Measurements from ENCODE around the gene ETFA. TPM values are rescaled to one million over a fixed set of nuclear protein-coding genes. Genes with fewer than 3 reads are reported as not detected.

Gene ETFA
- total RNA-seq, 1 experiment from 2014 or later = 164 TPM

- ChIA-PET POLR2A (no interaction called here), CTCF (interaction anchor here (0.6 kb wide), 2 partner anchors 176 to 906 kb away, joined by 3 to 4 read pairs; no protein-coding TSS in a partner anchor)
- intact Hi-C loops (cut with micrococcal nuclease) = no loop called here
- no TSS peak for BruUV-seq (replicated peaks)
- no peaks in the 10 kb centered on the region for H3K27me3 Mint-ChIP-seq (ENCODE audit: insufficient read depth, unreplicated experiment)
- DNase-seq (ENCODE audit: unreplicated experiment) = no peak
- H3K4me1 Mint-ChIP-seq (ENCODE audit: insufficient read depth, unreplicated experiment) = no peaks in the 10 kb centered on the region
- H3K27ac Mint-ChIP-seq (ENCODE audit: low read depth, unreplicated experiment) = no peak overlapping the region
- no peak overlapping the region for H3K4me3 Mint-ChIP-seq (ENCODE audit: unreplicated experiment)
- H3K36me3 Mint-ChIP-seq (ENCODE audit: insufficient read depth, unreplicated experiment) = peaks cover 80% of the 10 kb centered on the region
- H3K9me3 Mint-ChIP-seq (ENCODE audit: unreplicated experiment) = no peaks in the 10 kb centered on the region
- TF ChIP-seq CTCF (IDR thresholded peaks at IDR 0.05; ENCODE audit: unreplicated experiment) = no peak
Measured at GRCh38 chr15:76282465-76282864, 28.8 kb downstream of the ETFA start.

GRCh38 chr15:76278651-76279050, 32.6 kb downstream of the ETFA start:
- Mint-ChIP-seq H3K4me3 (ENCODE audit: unreplicated experiment) (no peak overlapping the region), H3K36me3 (ENCODE audit: insufficient read depth, unreplicated experiment) (peaks cover 64% of the 10 kb centered on the region), H3K27me3 (ENCODE audit: insufficient read depth, unreplicated experiment) (no peaks in the 10 kb centered on the region), H3K4me1 (ENCODE audit: insufficient read depth, unreplicated experiment) (no peaks in the 10 kb centered on the region), H3K27ac (ENCODE audit: low read depth, unreplicated experiment) (no peak overlapping the region), H3K9me3 (ENCODE audit: unreplicated experiment) (no peaks in the 10 kb centered on the region)
- CTCF ChIA-PET = interaction anchor here (1.4 to 1.9 kb wide), 2 partner anchors 9 to 88 kb away, joined by 6 to 9 read pairs; no protein-coding TSS in a partner anchor
- TF ChIP-seq CTCF (IDR thresholded peaks at IDR 0.05; ENCODE audit: unreplicated experiment) = no peak
- BruUV-seq (replicated peaks) = no TSS peak
- intact Hi-C loops (cut with micrococcal nuclease) = no loop called here
- DNase-seq (ENCODE audit: unreplicated experiment) = no peak
- POLR2A ChIA-PET = no interaction called here

GRCh38 chr15:76274821-76275220, 36.4 kb downstream of the ETFA start:
- no TSS peak for BruUV-seq (replicated peaks)
- Mint-ChIP-seq H3K36me3 (ENCODE audit: insufficient read depth, unreplicated experiment) (peaks cover 51% of the 10 kb centered on the region), H3K4me3 (ENCODE audit: unreplicated experiment) (no peak overlapping the region), H3K9me3 (ENCODE audit: unreplicated experiment) (no peaks in the 10 kb centered on the region), H3K27me3 (ENCODE audit: insufficient read depth, unreplicated experiment) (no peaks in the 10 kb centered on the region), H3K27ac (ENCODE audit: low read depth, unreplicated experiment) (no peak overlapping the region), H3K4me1 (ENCODE audit: insufficient read depth, unreplicated experiment) (no peaks in the 10 kb centered on the region)
- ChIA-PET CTCF (interaction anchor here (0.6 to 0.7 kb wide), 2 partner anchors 40 to 516 kb away, joined by 3 read pairs; no protein-coding TSS in a partner anchor), POLR2A (interaction anchor here (1.1 kb wide), 1 partner anchor 81 kb away, joined by 5 read pairs; no protein-coding TSS in a partner anchor)
- intact Hi-C loops (cut with micrococcal nuclease) = no loop called here
- no peak for DNase-seq (ENCODE audit: unreplicated experiment)
- no peak for TF ChIP-seq CTCF (IDR thresholded peaks at IDR 0.05; ENCODE audit: unreplicated experiment)

GRCh38 chr15:76274226-76274625, 37.0 kb downstream of the ETFA start:
- no peaks in the 10 kb centered on the region for H3K9me3 Mint-ChIP-seq (ENCODE audit: unreplicated experiment)
- POLR2A ChIA-PET = interaction anchor here (1.1 kb wide), 1 partner anchor 80 kb away, joined by 5 read pairs; no protein-coding TSS in a partner anchor
- H3K27ac Mint-ChIP-seq (ENCODE audit: low read depth, unreplicated experiment) = no peak overlapping the region
- H3K36me3 Mint-ChIP-seq (ENCODE audit: insufficient read depth, unreplicated experiment) = peaks cover 52% of the 10 kb centered on the region
- H3K27me3 Mint-ChIP-seq (ENCODE audit: insufficient read depth, unreplicated experiment) = no peaks in the 10 kb centered on the region
- no TSS peak for BruUV-seq (replicated peaks)
- CTCF ChIA-PET = interaction anchor here (0.7 kb wide), 1 partner anchor 41 kb away, joined by 3 read pairs; no protein-coding TSS in a partner anchor
- no peak overlapping the region for H3K4me3 Mint-ChIP-seq (ENCODE audit: unreplicated experiment)
- intact Hi-C loops (cut with micrococcal nuclease) = no loop called here
- TF ChIP-seq CTCF (IDR thresholded peaks at IDR 0.05; ENCODE audit: unreplicated experiment) = no peak
- no peaks in the 10 kb centered on the region for H3K4me1 Mint-ChIP-seq (ENCODE audit: insufficient read depth, unreplicated experiment)
- DNase-seq (ENCODE audit: unreplicated experiment) = no peak

Measured in MCF 10A (cell line).